ENCODE results near the gene ALG12.

ALG12 gene

GRCh38 chr22:49887702-49888101 lies 30.5 kb downstream of the ALG12 start:
- no peak for DNase-seq (ENCODE audit: low spot score)

GRCh38 chr22:49887064-49887451 lies 31.2 kb downstream of the ALG12 start:
- DNase-seq (ENCODE audit: low spot score), result no peak

GRCh38 chr22:49886346-49887063 lies 31.7 kb downstream of the ALG12 start:
- DNase-seq (ENCODE audit: low spot score), result no peak

- DNase-seq (ENCODE audit: low spot score), result no peak
Observed at GRCh38 chr22:49885881-49886280, 32.4 kb downstream of the ALG12 start.

GRCh38 chr22:49885281-49885680 lies 33.0 kb downstream of the ALG12 start:
- DNase-seq (ENCODE audit: low spot score), result no peak

- DNase-seq (ENCODE audit: low spot score), result no peak
Observed at GRCh38 chr22:49884503-49885260, 33.6 kb downstream of the ALG12 start.

GRCh38 chr22:49884075-49884474 lies 34.2 kb downstream of the ALG12 start:
- DNase-seq (ENCODE audit: low spot score), result no peak

- no peak for DNase-seq (ENCODE audit: low spot score)
Observed at GRCh38 chr22:49883294-49883640, 35.0 kb downstream of the ALG12 start.

GRCh38 chr22:49882519-49883293 lies 35.5 kb downstream of the ALG12 start:
- DNase-seq (ENCODE audit: low spot score), result no peak

GRCh38 chr22:49881856-49882255 lies 36.4 kb downstream of the ALG12 start:
- DNase-seq (ENCODE audit: low spot score), result no peak

GRCh38 chr22:49880281-49880680 lies 38.0 kb downstream of the ALG12 start:
- DNase-seq (ENCODE audit: low spot score), result no peak

- DNase-seq (ENCODE audit: low spot score), result no peak
Observed at GRCh38 chr22:49879871-49880270, 38.4 kb downstream of the ALG12 start.

- DNase-seq (ENCODE audit: low spot score), result no peak
Observed at GRCh38 chr22:49878206-49878605, 40.0 kb downstream of the ALG12 start.

- DNase-seq (ENCODE audit: low spot score), result no peak
Observed at GRCh38 chr22:49877642-49878041, 40.6 kb downstream of the ALG12 start.

- DNase-seq (ENCODE audit: low spot score), result no peak
Observed at GRCh38 chr22:49873228-49873940, 44.9 kb downstream of the ALG12 start.

- no peak for DNase-seq (ENCODE audit: low spot score)
Observed at GRCh38 chr22:49872347-49872746, 45.9 kb downstream of the ALG12 start.

- DNase-seq (ENCODE audit: low spot score), result no peak
Observed at GRCh38 chr22:49871482-49871881, 46.8 kb downstream of the ALG12 start.

GRCh38 chr22:49869845-49870712 lies 48.2 kb downstream of the ALG12 start:
- DNase-seq (ENCODE audit: low spot score), result no peak

GRCh38 chr22:49869086-49869830 lies 49.0 kb downstream of the ALG12 start:
- no peak for DNase-seq (ENCODE audit: low spot score)

All from kidney tubule cell (primary cell).